Subcutaneous abdominal adipose tissue (tissue), 5 donors: ENCODE measurements around the gene SLCO2B1.

ENCODE experiments used
- H3K27ac ChIP-seq: one replicate; pipeline ENCODE4 v1.7.0; 2013; ENCODE audit warnings: low read depth, mild to moderate bottlenecking, inconsistent platforms, low read length, moderate library complexity
- H3K27me3 ChIP-seq, 5 donors: one replicate each; pipeline ENCODE4 v1.7.0; 2013; ENCODE audit warnings: low read length in 5 of 5, inconsistent platforms in 1 of 5; ENCODE audit not compliant: control insufficient read depth in 5 of 5, insufficient read depth in 4 of 5
- H3K36me3 ChIP-seq, 5 donors: one replicate each; pipeline ENCODE4 v1.7.0; 2013; ENCODE audit warnings: low read length in 5 of 5; ENCODE audit not compliant: control insufficient read depth in 5 of 5, insufficient read depth in 5 of 5
- H3K4me1 ChIP-seq, 5 donors: one replicate each; pipeline ENCODE4 v1.7.0; 2013; ENCODE audit warnings: low read length in 5 of 5, mild to moderate bottlenecking in 3 of 5, moderate library complexity in 1 of 5; ENCODE audit not compliant: control insufficient read depth in 5 of 5, insufficient read depth in 5 of 5
- H3K4me3 ChIP-seq, 5 donors: one replicate each; pipeline ENCODE4 v1.7.0; 2013; ENCODE audit warnings: low read length in 5 of 5, low read depth in 1 of 5
- H3K9ac ChIP-seq, 5 donors: one replicate each; pipeline ENCODE4 v1.7.0; 2013; ENCODE audit warnings: low read length in 5 of 5, mild to moderate bottlenecking in 4 of 5, moderate library complexity in 3 of 5
- H3K9me3 ChIP-seq, 5 donors: one replicate each; pipeline ENCODE4 v1.7.0; 2013; ENCODE audit warnings: low read length in 5 of 5; ENCODE audit not compliant: control insufficient read depth in 5 of 5
- donor health status: healthy.
- donor health status: healthy.
- donor health status: healthy.
- donor health status: healthy.
- donor health status: healthy.

SLCO2B1 gene

GRCh38 chr11:75126564-75126963, 24.3 kb upstream of the SLCO2B1 start:
- Histone ChIP-seq H3K9ac (no peak overlapping the region), H3K4me3 (no peak overlapping the region), H3K27ac (no peak overlapping the region), H3K27me3 (no peaks in the 10 kb centered on the region), H3K4me1 (no peaks in the 10 kb centered on the region), H3K36me3 (no peaks in the 10 kb centered on the region), H3K9me3 (no peaks in the 10 kb centered on the region)

GRCh38 chr11:75132080-75132479, 18.8 kb upstream of the SLCO2B1 start:
- Histone ChIP-seq H3K4me3 (no peak overlapping the region), H3K36me3 (no peaks in the 10 kb centered on the region), H3K27me3 (no peaks in the 10 kb centered on the region), H3K4me1 (peaks cover 3 to 12% (median 10%) of the 10 kb centered on the region in 5 donors), H3K9me3 (no peaks in the 10 kb centered on the region), H3K27ac (no peak overlapping the region), H3K9ac (no peak overlapping the region)

- no peaks in the 10 kb centered on the region for H3K27me3 ChIP-seq
- no peak overlapping the region for H3K27ac ChIP-seq
- H3K9me3 ChIP-seq: no peaks in the 10 kb centered on the region
- H3K9ac ChIP-seq: no peak overlapping the region
- peaks cover 3 to 12% (median 10%) of the 10 kb centered on the region in 5 donors for H3K4me1 ChIP-seq
- H3K36me3 ChIP-seq: no peaks in the 10 kb centered on the region
- H3K4me3 ChIP-seq: no peak overlapping the region
Observed at GRCh38 chr11:75133976-75134375, 16.9 kb upstream of the SLCO2B1 start.

- Histone ChIP-seq H3K36me3 (no peaks in the 10 kb centered on the region), H3K9me3 (no peaks in the 10 kb centered on the region), H3K27me3 (no peaks in the 10 kb centered on the region), H3K9ac (no peak overlapping the region), H3K27ac (peak overlapping the region; percentile 17), H3K4me1 (peaks cover 3 to 12% (median 10%) of the 10 kb centered on the region in 5 donors), H3K4me3 (peak overlapping the region in 1 of 5 donors; percentile 17)
Observed at GRCh38 chr11:75135021-75135650, 15.8 kb upstream of the SLCO2B1 start.

- Histone ChIP-seq H3K4me1 (peaks cover 3 to 14% (median 10%) of the 10 kb centered on the region in 5 donors), H3K27ac (no peak overlapping the region), H3K9me3 (no peaks in the 10 kb centered on the region), H3K9ac (no peak overlapping the region), H3K27me3 (no peaks in the 10 kb centered on the region), H3K36me3 (no peaks in the 10 kb centered on the region), H3K4me3 (no peak overlapping the region)
Observed at GRCh38 chr11:75135651-75136050, 15.3 kb upstream of the SLCO2B1 start.

GRCh38 chr11:75140269-75141138, 10.4 kb upstream of the SLCO2B1 start:
- H3K9ac ChIP-seq: no peak overlapping the region
- no peak overlapping the region for H3K27ac ChIP-seq
- H3K4me1 ChIP-seq: peaks cover 4 to 34% (median 18%) of the 10 kb centered on the region in 5 donors
- no peaks in the 10 kb centered on the region for H3K36me3 ChIP-seq
- H3K9me3 ChIP-seq: no peaks in the 10 kb centered on the region
- no peaks in the 10 kb centered on the region for H3K27me3 ChIP-seq
- no peak overlapping the region for H3K4me3 ChIP-seq

- Histone ChIP-seq H3K9me3 (no peaks in the 10 kb centered on the region), H3K27ac (no peak overlapping the region), H3K36me3 (no peaks in the 10 kb centered on the region)
Observed at GRCh38 chr11:75141166-75141565, 9.7 kb upstream of the SLCO2B1 start.

GRCh38 chr11:75142714-75143419, 8.0 kb upstream of the SLCO2B1 start:
- Histone ChIP-seq H3K27ac (no peak overlapping the region), H3K9ac (peak overlapping the region in 1 of 5 donors; percentile 16), H3K27me3 (no peaks in the 10 kb centered on the region), H3K36me3 (no peaks in the 10 kb centered on the region), H3K9me3 (no peaks in the 10 kb centered on the region), H3K4me3 (no peak overlapping the region), H3K4me1 (peaks cover 6 to 50% (median 32%) of the 10 kb centered on the region in 5 donors)

More at GRCh38 chr11:75141166-75141565, 9.7 kb upstream of the SLCO2B1 start:
- no peak overlapping the region for H3K4me3 ChIP-seq
- H3K4me1 ChIP-seq: peaks cover 4 to 35% (median 15%) of the 10 kb centered on the region in 5 donors
- H3K27me3 ChIP-seq: no peaks in the 10 kb centered on the region
- H3K9ac ChIP-seq: no peak overlapping the region

- Histone ChIP-seq H3K27ac (no peak overlapping the region), H3K36me3 (no peaks in the 10 kb centered on the region), H3K27me3 (no peaks in the 10 kb centered on the region), H3K9me3 (no peaks in the 10 kb centered on the region), H3K4me1 (peaks cover 6 to 52% (median 37%) of the 10 kb centered on the region in 5 donors), H3K9ac (no peak overlapping the region), H3K4me3 (no peak overlapping the region)
Observed at GRCh38 chr11:75143420-75143731, 7.5 kb upstream of the SLCO2B1 start.

- H3K27ac ChIP-seq: no peak overlapping the region
Observed at GRCh38 chr11:75144716-75145014, 6.2 kb upstream of the SLCO2B1 start.

More at GRCh38 chr11:75144716-75145014, 6.2 kb upstream of the SLCO2B1 start:
- Histone ChIP-seq H3K9ac (no peak overlapping the region), H3K4me1 (peaks cover 6 to 61% (median 43%) of the 10 kb centered on the region in 5 donors), H3K27me3 (no peaks in the 10 kb centered on the region), H3K36me3 (no peaks in the 10 kb centered on the region), H3K4me3 (no peak overlapping the region), H3K9me3 (no peaks in the 10 kb centered on the region)
